H9 (cell line): ENCODE results near the gene MED27. TPM values are rescaled to one million over a fixed set of nuclear protein-coding genes. Genes with fewer than 3 reads are reported as not detected.

ENCODE experiments used
- DNase-seq: peaks from one replicate; pipeline ENCODE4 v3.0.0-alpha.2; 2017
- H2AFZ ChIP-seq: one replicate; pipeline ENCODE4 v1.6.1; 2013; ENCODE audit warnings: mild to moderate bottlenecking, low read length, control low read depth, moderate library complexity
- H2AK5ac ChIP-seq: 2 replicates; pipeline ENCODE4 v1.6.1; 2013; ENCODE audit warnings: low read length, control low read depth, mixed read lengths; ENCODE audit not compliant: insufficient read length
- H2BK120ac ChIP-seq: one replicate; pipeline ENCODE4 v1.6.1; 2013; ENCODE audit warnings: low read depth, mild to moderate bottlenecking, low read length, control low read depth, inconsistent platforms; ENCODE audit not compliant: poor library complexity, severe bottlenecking
- H2BK12ac ChIP-seq: 2 replicates; pipeline ENCODE4 v1.6.1; 2013; ENCODE audit warnings: low read length, control low read depth, mixed read lengths, low read depth; ENCODE audit not compliant: insufficient read length
- H2BK15ac ChIP-seq: 2 replicates; pipeline ENCODE4 v1.6.1; 2013; ENCODE audit warnings: low read depth, low read length, control low read depth
- H2BK20ac ChIP-seq: one replicate; pipeline ENCODE4 v1.6.1; 2013; ENCODE audit warnings: low read depth, mild to moderate bottlenecking, low read length, control low read depth, inconsistent platforms; ENCODE audit not compliant: poor library complexity, severe bottlenecking
- H2BK5ac ChIP-seq: 2 replicates; pipeline ENCODE4 v1.6.1; 2013; ENCODE audit warnings: low read length, control low read depth, mixed read lengths; ENCODE audit not compliant: insufficient read length
- H3K14ac ChIP-seq: 2 replicates; pipeline ENCODE4 v1.6.1; 2013; ENCODE audit warnings: low read length, control low read depth; ENCODE audit not compliant: insufficient read depth
- H3K18ac ChIP-seq: 2 replicates; pipeline ENCODE4 v1.6.1; 2013; ENCODE audit warnings: low read depth, mild to moderate bottlenecking, mixed read lengths, low read length, control low read depth; ENCODE audit not compliant: insufficient read length
- H3K23ac ChIP-seq: 2 replicates; pipeline ENCODE4 v1.6.1; 2013; ENCODE audit warnings: low read length, control low read depth, mixed read lengths, low read depth; ENCODE audit not compliant: insufficient read length
- H3K23me2 ChIP-seq: 2 replicates; pipeline ENCODE4 v1.6.1; 2013; ENCODE audit warnings: low read depth, mild to moderate bottlenecking, mixed read lengths, low read length, control low read depth; ENCODE audit not compliant: insufficient read length, poor library complexity, severe bottlenecking
- H3K27ac ChIP-seq: 2 replicates; pipeline ENCODE4 v1.5.1; 2013; ENCODE audit warnings: low read length, control low read depth, mixed read lengths, low read depth; ENCODE audit not compliant: insufficient read length
- H3K27me3 ChIP-seq: 2 replicates; pipeline ENCODE4 v1.6.1; 2013; ENCODE audit warnings: low read length, control low read depth, inconsistent platforms; ENCODE audit not compliant: insufficient read depth
- H3K4ac ChIP-seq: 2 replicates; pipeline ENCODE4 v1.6.1; 2013; ENCODE audit warnings: low read depth, mild to moderate bottlenecking, control low read depth, inconsistent platforms, low read length, moderate library complexity
- H3K4me1 ChIP-seq: 2 replicates; pipeline ENCODE4 v1.6.1; 2013; ENCODE audit warnings: low read length, control low read depth, inconsistent platforms; ENCODE audit not compliant: insufficient read depth
- H3K4me2 ChIP-seq: 2 replicates; pipeline ENCODE4 v1.6.1; 2013; ENCODE audit warnings: low read length, control low read depth, mixed read lengths; ENCODE audit not compliant: insufficient read length, insufficient read depth
- H3K56ac ChIP-seq: 2 replicates; pipeline ENCODE4 v1.6.1; 2013; ENCODE audit warnings: low read depth, mild to moderate bottlenecking, mixed read lengths, low read length, control low read depth; ENCODE audit not compliant: insufficient read length
- H3K79me1 ChIP-seq: 2 replicates; pipeline ENCODE4 v1.6.1; 2013; ENCODE audit warnings: low read depth, mild to moderate bottlenecking, moderate library complexity, low read length, control low read depth, inconsistent platforms; ENCODE audit not compliant: insufficient read depth, poor library complexity, severe bottlenecking
- H3K79me2 ChIP-seq: 2 replicates; pipeline ENCODE4 v1.6.1; 2013; ENCODE audit warnings: low read length, control low read depth, inconsistent platforms; ENCODE audit not compliant: insufficient read depth
- H3K9ac ChIP-seq: 2 replicates; pipeline ENCODE4 v1.6.1; 2013; ENCODE audit warnings: low read length, control low read depth, mixed read lengths; ENCODE audit not compliant: insufficient read length; ENCODE audit errors: extremely low read depth
- H3K9me3 ChIP-seq: one replicate; pipeline ENCODE4 v1.6.1; 2013; ENCODE audit warnings: low read depth, low read length, inconsistent platforms; ENCODE audit not compliant: control insufficient read depth
- H3T11ph ChIP-seq: one replicate; pipeline ENCODE4 v1.6.1; 2013; ENCODE audit warnings: mild to moderate bottlenecking, low read length, control low read depth, inconsistent platforms
- H4K20me1 ChIP-seq: one replicate; pipeline ENCODE4 v1.6.1; 2013; ENCODE audit not compliant: control insufficient read depth, insufficient read length, insufficient read depth
- H4K5ac ChIP-seq: 2 replicates; pipeline ENCODE4 v1.6.1; 2013; ENCODE audit warnings: low read depth, mild to moderate bottlenecking, mixed read lengths, low read length, control low read depth; ENCODE audit not compliant: insufficient read length
- H4K8ac ChIP-seq: replicated peaks from 2 replicates; pipeline ENCODE4 v1.6.1; 2013; ENCODE audit warnings: low read length, control low read depth, mixed read lengths, low read depth; ENCODE audit not compliant: insufficient read length
- H4K91ac ChIP-seq: 2 replicates; pipeline ENCODE4 v1.6.1; 2013; ENCODE audit warnings: low read depth, mild to moderate bottlenecking, moderate library complexity, mixed read lengths, low read length, control low read depth; ENCODE audit not compliant: insufficient read length
- H3K27ac Mint-ChIP-seq, 3 experiments: 2 replicates in 2 of 3; 3 replicates in 1 of 3; pipeline ENCODE4 v1.8.0; 2020 to 2021; ENCODE audit warnings: mixed read lengths in 3 of 3, mild to moderate bottlenecking in 1 of 3, moderate library complexity in 1 of 3
- H3K27me3 Mint-ChIP-seq: 2 replicates; pipeline ENCODE4 v1.8.0; 2021; ENCODE audit warnings: low read depth, mild to moderate bottlenecking, moderate library complexity, mixed read lengths
- H3K36me3 Mint-ChIP-seq, 3 experiments: 2 replicates in 2 of 3; 3 replicates in 1 of 3; pipeline ENCODE4 v1.8.0; 2020 to 2021; ENCODE audit warnings: low read depth in 3 of 3, mixed read lengths in 3 of 3; ENCODE audit not compliant: insufficient read depth in 1 of 3
- H3K4me1 Mint-ChIP-seq, 2 experiments: 2 replicates each; pipeline ENCODE4 v1.8.0; 2020; ENCODE audit warnings: mixed read lengths in 2 of 2
- H3K4me3 Mint-ChIP-seq, 2 experiments: 2 replicates in 1 of 2; 3 replicates in 1 of 2; pipeline ENCODE4 v1.8.0; 2020 to 2021; ENCODE audit warnings: mild to moderate bottlenecking in 2 of 2, mixed read lengths in 2 of 2, moderate library complexity in 1 of 2
- H3K9me3 Mint-ChIP-seq, 2 experiments: 2 replicates in 1 of 2; 3 replicates in 1 of 2; pipeline ENCODE4 v1.8.0; 2020; ENCODE audit warnings: mild to moderate bottlenecking in 2 of 2, mixed read lengths in 2 of 2, moderate library complexity in 1 of 2
- WGBS: extraction: QIAGEN DNeasy Blood & Tissue Kit; methylation state at CpG from one replicate; pipeline ENCODE4 v1.1.7; 2013; ENCODE audit warnings: missing lambda C conversion rate, low lambda C conversion rate, mixed read lengths; ENCODE audit not compliant: insufficient read length; ENCODE audit errors: extremely low coverage; 5-methylcytosine and 5-hydroxymethylcytosine counted together
- total RNA-seq: library from RNA; stranded (reverse); gene quantifications from 2 replicates; pipeline ENCODE4 v1.2.1, GENCODE V29; 2021
- TF ChIP-seq, protein P1 (sequence below): fragments of 200-600 bp; sonication (generic); conservative IDR thresholded peaks from 3 replicates; pipeline ENCODE4 v1.8.0; 2021; ENCODE audit warnings: antibody characterized with exemption, mild to moderate bottlenecking

The MED27 gene
- total RNA-seq, 1 experiment from 2014 or later, result 33.5 TPM

DNA sequence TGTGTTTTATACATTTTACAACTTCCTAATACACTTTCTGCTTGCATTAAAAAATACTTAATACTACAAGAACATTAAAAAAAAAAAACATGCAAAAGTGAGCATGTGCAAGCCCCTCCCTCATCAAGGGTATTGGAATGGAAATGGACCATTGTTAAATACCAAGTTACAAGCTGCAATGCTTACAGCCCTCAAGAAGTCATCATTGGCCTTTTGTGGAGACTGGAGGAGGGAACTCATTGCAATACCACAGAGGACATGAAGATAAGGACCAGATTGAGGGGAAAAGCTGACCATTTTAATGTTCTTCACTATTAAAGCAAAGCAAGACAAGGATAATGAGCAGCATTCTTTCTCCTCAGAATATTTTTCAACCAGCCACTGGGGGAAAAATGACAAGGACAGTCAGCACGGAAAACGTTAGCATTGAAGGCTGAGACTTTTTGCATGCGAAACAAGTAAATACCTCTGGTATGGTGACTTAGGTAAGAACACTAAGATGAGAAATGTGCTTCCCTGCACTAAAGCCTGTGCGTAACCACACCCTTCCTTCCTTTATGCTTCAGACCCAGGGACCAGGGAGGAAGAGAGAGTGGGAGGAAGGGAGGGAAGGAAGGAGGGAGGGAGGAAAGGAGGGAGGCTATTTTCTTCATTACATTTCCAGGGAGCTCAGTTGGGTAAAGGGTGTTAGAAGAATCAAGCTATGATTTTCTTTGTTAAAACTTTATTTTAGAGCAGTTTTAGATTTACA, 198.7 kb downstream of the MED27 start:
- Mint-ChIP-seq H3K36me3 (no peaks in the 10 kb centered on the region), H3K4me1 (peaks cover 13 to 24% of the 10 kb centered on the region in 2 experiments)
- no peak overlapping the region for H2AFZ ChIP-seq

More for the DNA sequence above, 198.7 kb downstream of the MED27 start:
- Histone ChIP-seq H3K14ac (no peak overlapping the region), H3K4ac (no peak overlapping the region), H3K27ac (no peak overlapping the region), H3K18ac (peak overlapping the region; percentile 71), H3K23ac (no peak overlapping the region), H3K23me2 (no peaks in the 10 kb centered on the region), H3K79me1 (no peaks in the 10 kb centered on the region), H3K79me2 (no peaks in the 10 kb centered on the region), H2BK20ac (no peak overlapping the region), H3K9ac (no peak overlapping the region), H3K4me1 (peaks cover 7% of the 10 kb centered on the region; the same call in 1 of the 2 replicates), H2BK15ac (0 out of 2 replicates have a peak overlapping the region, but pooled peaks have one; percentile 37), H2BK12ac (no peak overlapping the region), H2BK5ac (no peak overlapping the region), H4K20me1 (no peaks in the 10 kb centered on the region), H4K8ac (no peak overlapping the region), H2AK5ac (no peak overlapping the region), H3K9me3 (no peaks in the 10 kb centered on the region), H3K27me3 (no peaks in the 10 kb centered on the region), H3K4me2 (peak overlapping the region; percentile 35), H3K56ac (no peak overlapping the region), H4K5ac (no peak overlapping the region), H2BK120ac (no peak overlapping the region), H3T11ph (no peak overlapping the region), H4K91ac (no peak overlapping the region)
- Mint-ChIP-seq H3K9me3 (no peaks in the 10 kb centered on the region), H3K27me3 (no peaks in the 10 kb centered on the region; the same call in 1 of the 2 replicates), H3K27ac (peak overlapping the region in 1 of 3 experiments; percentile 87; a peak in 2 of 7 replicates), H3K4me3 (no peak overlapping the region)
- DNase-seq, result no peak
- TF ChIP-seq, protein P1, sequence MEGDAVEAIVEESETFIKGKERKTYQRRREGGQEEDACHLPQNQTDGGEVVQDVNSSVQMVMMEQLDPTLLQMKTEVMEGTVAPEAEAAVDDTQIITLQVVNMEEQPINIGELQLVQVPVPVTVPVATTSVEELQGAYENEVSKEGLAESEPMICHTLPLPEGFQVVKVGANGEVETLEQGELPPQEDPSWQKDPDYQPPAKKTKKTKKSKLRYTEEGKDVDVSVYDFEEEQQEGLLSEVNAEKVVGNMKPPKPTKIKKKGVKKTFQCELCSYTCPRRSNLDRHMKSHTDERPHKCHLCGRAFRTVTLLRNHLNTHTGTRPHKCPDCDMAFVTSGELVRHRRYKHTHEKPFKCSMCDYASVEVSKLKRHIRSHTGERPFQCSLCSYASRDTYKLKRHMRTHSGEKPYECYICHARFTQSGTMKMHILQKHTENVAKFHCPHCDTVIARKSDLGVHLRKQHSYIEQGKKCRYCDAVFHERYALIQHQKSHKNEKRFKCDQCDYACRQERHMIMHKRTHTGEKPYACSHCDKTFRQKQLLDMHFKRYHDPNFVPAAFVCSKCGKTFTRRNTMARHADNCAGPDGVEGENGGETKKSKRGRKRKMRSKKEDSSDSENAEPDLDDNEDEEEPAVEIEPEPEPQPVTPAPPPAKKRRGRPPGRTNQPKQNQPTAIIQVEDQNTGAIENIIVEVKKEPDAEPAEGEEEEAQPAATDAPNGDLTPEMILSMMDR, result no peak
- no CpG with 5 or more reads among the region's 4 CpGs for WGBS
